Pericardium fibroblast (primary cell): ENCODE measurements around the gene SFTPA1. TPM values are rescaled to one million over a fixed set of nuclear protein-coding genes. Genes with fewer than 3 reads are reported as not detected.

Experiments used
- total RNA-seq: library from RNA; depleted of rRNA; stranded (reverse); fragments of >200 nt; gene quantifications from 2 replicates; pipeline ENCODE4 v1.2.3, GENCODE V29; 2015

SFTPA1 gene
- not detected in 2 replicates for total RNA-seq

GRCh38 chr10:79610601-79611191, at the start of gene SFTPA1:
Gene SFTPA1 (plus strand): TSS chr10:79610939. CDS start chr10:79611826, 887 bp downstream.

Other genes with a start within 250 kb of the SFTPA1 start
- 62.0 and 80.3 TPM in 2 replicates for gene ZCCHC24, start 165.3 kb upstream of the SFTPA1 start, total RNA-seq
- gene EIF5AL1, start 98.4 kb upstream of the SFTPA1 start, total RNA-seq, result 0.34 and 0.47 TPM in 2 replicates
- not detected in 2 replicates for gene SFTPA2, start 50.5 kb upstream of the SFTPA1 start, total RNA-seq
- gene NUTM2B, start 92.3 kb downstream of the SFTPA1 start, total RNA-seq, result 0.60 and 0.70 TPM in 2 replicates
- gene NUTM2E, start 215.8 kb downstream of the SFTPA1 start, total RNA-seq, result 0.47 TPM in 1 of 2 replicates, not detected in the other